Measurements from ENCODE around the gene OAS3. TPM values are rescaled to one million over a fixed set of nuclear protein-coding genes. Genes with fewer than 3 reads are reported as not detected.

Gene OAS3
- total and polyA plus RNA-seq, 9 of the 15 experiments (the other 6 are each of a cell fraction or from before 2014, with no cell fraction given): 0.21 to 2.0 (median 0.83) TPM

- no peak overlapping the region for H3K4me3 ChIP-seq
- H2AFZ ChIP-seq (ENCODE audit: low read depth, low read length): no peak overlapping the region
- H3K27ac ChIP-seq (ENCODE audit: extremely low read depth, low read depth, low read length): no peak overlapping the region
- no peak for DNase-seq (ENCODE audit: extremely low read depth in 1 of 4, low spot score in 3 of 4)
- BruUV-seq (replicated peaks): no TSS peak
- ChIA-PET CTCF (ENCODE audit: low intra/inter-chr PET ratio) (no interaction called here), POLR2A (interaction anchor here (0.6 to 0.7 kb wide), 2 partner anchors 12 to 14 kb away, joined by 3 to 4 read pairs; no protein-coding TSS in a partner anchor)
- H3K9me1 ChIP-seq (ENCODE audit: control insufficient read depth, insufficient read depth, low read length): no peaks in the 10 kb centered on the region
- H3K79me2 ChIP-seq (ENCODE audit: control insufficient read depth, insufficient read depth, low read length): no peaks in the 10 kb centered on the region
- no peak overlapping the region for H3K4me2 ChIP-seq (ENCODE audit: insufficient read depth, low read length)
- no peaks in the 10 kb centered on the region for H3K36me3 ChIP-seq (ENCODE audit: control insufficient read depth, insufficient read depth, low read length)
- no peak overlapping the region for H3K9ac ChIP-seq (ENCODE audit: insufficient read depth in 1 of 2, low read depth in 2 of 2, low read length in 2 of 2)
- H3K27me3 ChIP-seq (ENCODE audit: control insufficient read depth in 2 of 2, insufficient read depth in 2 of 2, low read length in 2 of 2): peaks cover 6 to 35% of the 10 kb centered on the region in 2 experiments; a peak in 3 of 5 replicates
- no peaks in the 10 kb centered on the region for H3K4me1 ChIP-seq (replicated peaks in 1 of 2; ENCODE audit: control insufficient read depth in 2 of 2, insufficient read depth in 2 of 2, low read length in 2 of 2)
- intact Hi-C loops (cut with micrococcal nuclease) (no loop called here), in situ Hi-C loops (cut with MboI) (no loop called here)
- WGBS (ENCODE audit: insufficient coverage, low coverage, missing lambda C conversion rate): 0% methylated on average over 4 of the region's 4 CpGs
- ATAC-seq: no peak
- no peak for FAIRE-seq
- H3K9me3 ChIP-seq (replicated peaks; ENCODE audit: control insufficient read depth, insufficient read depth, low read depth, low read length): no peaks in the 10 kb centered on the region
- H4K20me1 ChIP-seq (replicated peaks; ENCODE audit: control insufficient read depth, insufficient read depth, low read length): peaks cover 3% of the 10 kb centered on the region; the same call in 1 of the 2 replicates
- no peak for TF ChIP-seq MEIS2 (IDR thresholded peaks at IDR 0.05; ENCODE audit: partially characterized antibody)
- TF ChIP-seq TAF7 (tag; IDR thresholded peaks at IDR 0.05): no peak
- no peak for TF ChIP-seq CTCF (IDR thresholded peaks at IDR 0.05 in 2 of 3, conservative IDR thresholded peaks at IDR 0.05 in 1 of 3; ENCODE audit: insufficient read depth in 2 of 3, low read depth in 1 of 3, low read length in 3 of 3)
- no peak for TF ChIP-seq PREB (CRISPR knock-in tag; IDR thresholded peaks at IDR 0.05)
- TF ChIP-seq MTA3 (IDR thresholded peaks at IDR 0.05; ENCODE audit: borderline replicate concordance): no peak
- TF ChIP-seq GMEB1 (CRISPR knock-in tag; IDR thresholded peaks at IDR 0.05): no peak
- TF ChIP-seq HES1 (IDR thresholded peaks at IDR 0.05; ENCODE audit: low read depth): no peak
- TF ChIP-seq NR0B1 (IDR thresholded peaks at IDR 0.05; ENCODE audit: partially characterized antibody): no peak
- TF ChIP-seq TSHZ1 (CRISPR knock-in tag; IDR thresholded peaks at IDR 0.05): no peak
- TF ChIP-seq E2F5 (CRISPR knock-in tag; IDR thresholded peaks at IDR 0.05): no peak
These were observed 68.9 kb downstream of the OAS3 start for GRCh38 chr12:113007166-113007565.
